HG03575 (cell line): Measurements from ENCODE around the gene CMSS1.

Experiments used
- ATAC-seq: cut with Tn5 transposase; IDR thresholded peaks from one replicate; pipeline ENCODE4 v1.9.1; 2021; ENCODE audit not compliant: unreplicated experiment, insufficient number of reproducible peaks, low FRiP score; ENCODE audit errors: extremely low read depth

CMSS1 gene

GRCh38 chr3:100024520-100025303 is 207.1 kb downstream of the CMSS1 start:
- ATAC-seq = no peak

GRCh38 chr3:100027321-100027720 is 209.7 kb downstream of the CMSS1 start:
- no peak for ATAC-seq

- no peak for ATAC-seq
These were observed 211.4 kb downstream of the CMSS1 start for GRCh38 chr3:100029052-100029451.

GRCh38 chr3:100029689-100030088 is 212.0 kb downstream of the CMSS1 start:
- no peak for ATAC-seq

GRCh38 chr3:100030346-100030745 is 212.7 kb downstream of the CMSS1 start:
- no peak for ATAC-seq

- no peak for ATAC-seq
These were observed 213.3 kb downstream of the CMSS1 start for GRCh38 chr3:100030914-100031425.

- no peak for ATAC-seq
These were observed 214.6 kb downstream of the CMSS1 start for GRCh38 chr3:100032243-100032642.

- ATAC-seq = no peak
These were observed 215.5 kb downstream of the CMSS1 start for GRCh38 chr3:100033184-100033583.

- ATAC-seq = no peak
These were observed 216.3 kb downstream of the CMSS1 start for GRCh38 chr3:100033903-100034471.

- no peak for ATAC-seq
These were observed 221.4 kb downstream of the CMSS1 start for GRCh38 chr3:100039075-100039474.

- no peak for ATAC-seq
These were observed 223.0 kb downstream of the CMSS1 start for GRCh38 chr3:100040451-100041225.

- no peak for ATAC-seq
These were observed 223.7 kb downstream of the CMSS1 start for GRCh38 chr3:100041328-100041749.

GRCh38 chr3:100042166-100042981 is 224.7 kb downstream of the CMSS1 start:
- ATAC-seq = no peak

GRCh38 chr3:100043271-100043670 is 225.6 kb downstream of the CMSS1 start:
- ATAC-seq = no peak

- ATAC-seq = peak; percentile 75
These were observed 226.7 kb downstream of the CMSS1 start for GRCh38 chr3:100044369-100044768.

- ATAC-seq = no peak
These were observed 228.0 kb downstream of the CMSS1 start for GRCh38 chr3:100045696-100046095.

- ATAC-seq = no peak
These were observed 229.3 kb downstream of the CMSS1 start for GRCh38 chr3:100046986-100047385.

GRCh38 chr3:100047455-100048141 is 229.9 kb downstream of the CMSS1 start:
- peak; percentile 59 for ATAC-seq
